DOHH2 (cell line): ENCODE data around the gene FAS.

Experiments
- H3F3A ChIP-seq: fragments of 200-600 bp; sonication (generic), shearing (Covaris generic); 2 replicates; pipeline ENCODE4 v1.6.0; 2016; ENCODE audit warnings: antibody characterized with exemption, mild to moderate bottlenecking; ENCODE audit not compliant: control insufficient read depth, insufficient read depth
- H3K27ac ChIP-seq: fragments of 200-600 bp; sonication (generic); 2 replicates; pipeline ENCODE4 v1.5.1; 2014; ENCODE audit warnings: low read depth, mild to moderate bottlenecking, low read length, moderate library complexity
- H3K27me3 ChIP-seq: fragments of 200-600 bp; sonication (generic); 2 replicates; pipeline ENCODE4 v1.6.1; 2014; ENCODE audit warnings: mild to moderate bottlenecking, low read length, mixed read lengths; ENCODE audit not compliant: control insufficient read depth
- H3K36me3 ChIP-seq: fragments of 200-600 bp; sonication (generic); 2 replicates; pipeline ENCODE4 v1.6.1; 2014; ENCODE audit warnings: mild to moderate bottlenecking, low read length, moderate library complexity, mixed read lengths; ENCODE audit not compliant: control insufficient read depth
- H3K4me1 ChIP-seq: fragments of 200-600 bp; sonication (generic); 2 replicates; pipeline ENCODE4 v1.6.1; 2014; ENCODE audit warnings: mild to moderate bottlenecking, low read length, mixed read lengths; ENCODE audit not compliant: control insufficient read depth
- H3K4me2 ChIP-seq: fragments of 200-600 bp; sonication (generic); 2 replicates; pipeline ENCODE4 v1.6.0; 2014; ENCODE audit warnings: mild to moderate bottlenecking, low read length, moderate library complexity
- H3K4me3 ChIP-seq: fragments of 200-600 bp; sonication (generic); 2 replicates; pipeline ENCODE4 v1.5.1; 2014; ENCODE audit warnings: mild to moderate bottlenecking, low read length, mixed read lengths
- H3K79me2 ChIP-seq: fragments of 200-600 bp; sonication (generic); 2 replicates; pipeline ENCODE4 v1.6.1; 2014; ENCODE audit warnings: mild to moderate bottlenecking, low read length, mixed read lengths; ENCODE audit not compliant: control insufficient read depth
- H3K9me2 ChIP-seq: fragments of 200-600 bp; sonication (generic); replicated peaks from 2 replicates; pipeline ENCODE4 v1.6.1; 2014; ENCODE audit warnings: mild to moderate bottlenecking, low read length, mixed read lengths; ENCODE audit not compliant: control insufficient read depth
- H3K9me3 ChIP-seq: fragments of 200-600 bp; sonication (generic); 2 replicates; pipeline ENCODE4 v1.6.1; 2014; ENCODE audit warnings: antibody characterized with exemption, low read length, mixed read lengths; ENCODE audit not compliant: control insufficient read depth, insufficient read depth
- H4K20me1 ChIP-seq: fragments of 200-600 bp; sonication (generic); 2 replicates; pipeline ENCODE4 v1.6.0; 2014; ENCODE audit warnings: low read depth, mild to moderate bottlenecking, antibody characterized with exemption, low read length, moderate library complexity; ENCODE audit not compliant: control insufficient read depth, insufficient read depth
- CTCF ChIP-seq: fragments of 200-600 bp; sonication (generic); IDR thresholded peaks from one replicate; pipeline ENCODE4 v1.5.1; 2014; ENCODE audit warnings: antibody characterized with exemption, mild to moderate bottlenecking, low read depth, low read length; ENCODE audit not compliant: poor library complexity, severe bottlenecking
- EZH2phosphoT487 ChIP-seq: fragments of 200-600 bp; sonication (generic); IDR thresholded peaks from 2 replicates; pipeline ENCODE4 v1.6.1; 2017; ENCODE audit warnings: borderline replicate concordance, mild to moderate bottlenecking, antibody characterized with exemption, low read length, moderate library complexity, mixed read lengths

Gene FAS

GRCh38 chr10:89022734-89023133 lies 32.1 kb downstream of the FAS start:
- H3K36me3 ChIP-seq = no peaks in the 10 kb centered on the region
- no peaks in the 10 kb centered on the region for H3K27me3 ChIP-seq
- H3K27ac ChIP-seq = no peak overlapping the region
- H3K9me2 ChIP-seq = no peaks in the 10 kb centered on the region
- H3K4me1 ChIP-seq = no peaks in the 10 kb centered on the region
- H4K20me1 ChIP-seq = no peaks in the 10 kb centered on the region
- no peak overlapping the region for H3K4me2 ChIP-seq
- peaks cover 4% of the 10 kb centered on the region; the same call in 1 of the 2 replicates for H3K9me3 ChIP-seq
- no peak for TF ChIP-seq EZH2phosphoT487
- no peak for TF ChIP-seq CTCF
- H3K4me3 ChIP-seq = no peak overlapping the region
- H3F3A ChIP-seq = no peaks in the 10 kb centered on the region
- no peaks in the 10 kb centered on the region for H3K79me2 ChIP-seq

- Histone ChIP-seq H3K27ac (no peak overlapping the region), H3K36me3 (no peaks in the 10 kb centered on the region), H3F3A (no peaks in the 10 kb centered on the region), H3K4me2 (no peak overlapping the region), H3K9me3 (no peaks in the 10 kb centered on the region), H3K4me1 (no peaks in the 10 kb centered on the region), H4K20me1 (no peaks in the 10 kb centered on the region), H3K4me3 (no peak overlapping the region), H3K9me2 (no peaks in the 10 kb centered on the region), H3K27me3 (peaks cover 4% of the 10 kb centered on the region; the same call in 1 of the 2 replicates), H3K79me2 (no peaks in the 10 kb centered on the region)
- no peak for TF ChIP-seq CTCF
- TF ChIP-seq EZH2phosphoT487 = no peak
Observed at GRCh38 chr10:89025453-89025852, 34.9 kb downstream of the FAS start.

GRCh38 chr10:89029181-89029580 lies 38.6 kb downstream of the FAS start:
- Histone ChIP-seq H4K20me1 (no peaks in the 10 kb centered on the region), H3K79me2 (no peaks in the 10 kb centered on the region), H3K9me2 (no peaks in the 10 kb centered on the region), H3K36me3 (no peaks in the 10 kb centered on the region), H3F3A (no peaks in the 10 kb centered on the region), H3K9me3 (no peaks in the 10 kb centered on the region), H3K4me2 (no peak overlapping the region), H3K27ac (no peak overlapping the region), H3K4me1 (peaks cover 5% of the 10 kb centered on the region; the same call in 1 of the 2 replicates), H3K27me3 (peaks cover 9% of the 10 kb centered on the region; the same call in 1 of the 2 replicates), H3K4me3 (no peak overlapping the region)
- TF ChIP-seq EZH2phosphoT487 (no peak), CTCF (no peak)
